GM13977 (cell line): ENCODE measurements around the gene DGKD.

ENCODE experiments used
- DNase-seq: peaks from one replicate; pipeline ENCODE4 v3.0.0; 2012; ENCODE audit warnings: low spot score
- CTCF ChIP-seq: IDR thresholded peaks from 2 replicates; pipeline ENCODE4 v1.5.1; 2012; ENCODE audit warnings: mild to moderate bottlenecking, control low read depth; ENCODE audit not compliant: insufficient read depth; ENCODE audit errors: extremely low read depth, missing control alignments
- in situ Hi-C: fragments of 300-500 bp; cut with MboI; formaldehyde crosslinking; loops from one replicate; pipeline ENCODE4 v1.12.0; 2022; ENCODE audit warnings: low sequenced_read_pairs, low pct_unique_long_range_greater_than_20kb, mixed read lengths, inconsistent platforms; ENCODE audit not compliant: unreplicated experiment

DGKD gene

GRCh38 chr2:233477548-233478433 lies 123.5 kb downstream of the DGKD start:
- no peak for DNase-seq
- no peak for TF ChIP-seq CTCF
- in situ Hi-C loops: loop anchor here (25.0 kb wide), 1 partner anchor 235 kb away; the partner anchor contains the start of genes UGT1A4 and UGT1A5

GRCh38 chr2:233479616-233480489 lies 125.6 kb downstream of the DGKD start:
- in situ Hi-C loops: loop anchor here (25.0 kb wide), 1 partner anchor 232 kb away; the partner anchor contains the start of genes UGT1A4 and UGT1A5
- TF ChIP-seq CTCF: no peak
- no peak for DNase-seq

- TF ChIP-seq CTCF: peak; percentile 38
- in situ Hi-C loops: loop anchor here (25.0 kb wide), 1 partner anchor 232 kb away; the partner anchor contains the start of genes UGT1A4 and UGT1A5
- DNase-seq: peak; percentile 55
Observed at GRCh38 chr2:233480490-233481202, 126.4 kb downstream of the DGKD start.

GRCh38 chr2:233481368-233482142 lies 127.3 kb downstream of the DGKD start:
- TF ChIP-seq CTCF: no peak
- in situ Hi-C loops: loop anchor here (25.0 kb wide), 1 partner anchor 231 kb away; the partner anchor contains the start of genes UGT1A4 and UGT1A5
- DNase-seq: no peak

- no peak for TF ChIP-seq CTCF
- no peak for DNase-seq
- in situ Hi-C loops: loop anchor here (25.0 kb wide), 1 partner anchor 230 kb away; the partner anchor contains the start of genes UGT1A4 and UGT1A5
Observed at GRCh38 chr2:233482616-233483015, 128.3 kb downstream of the DGKD start.
